Smooth muscle cell (in vitro differentiated cells): ENCODE measurements around the gene SCNN1G. TPM values are rescaled to one million over a fixed set of nuclear protein-coding genes. Genes with fewer than 3 reads are reported as not detected.

Source experiments
- DNase-seq: peaks from one replicate; lab custom pipeline; 2025; ENCODE audit not compliant: unreplicated experiment; lab: John Stamatoyannopoulos, UW
- H2AFZ ChIP-seq: fragments of 200-600 bp; sonication (generic); 2 replicates; pipeline ENCODE4 v1.6.0; 2016; ENCODE audit warnings: antibody characterized with exemption, low read depth, mild to moderate bottlenecking
- H3F3A ChIP-seq: fragments of 200-600 bp; sonication (generic); 2 replicates; pipeline ENCODE4 v1.6.0; 2017; ENCODE audit warnings: antibody characterized with exemption, low read depth
- H3K27ac ChIP-seq: fragments of 200-600 bp; sonication (generic); 2 replicates; pipeline ENCODE4 v1.5.1; 2016; ENCODE audit warnings: low read depth, mild to moderate bottlenecking
- H3K27me3 ChIP-seq: fragments of 200-600 bp; sonication (generic); 2 replicates; pipeline ENCODE4 v1.6.1; 2016; ENCODE audit warnings: low read depth, mild to moderate bottlenecking
- H3K36me3 ChIP-seq: fragments of 200-600 bp; sonication (generic); 2 replicates; pipeline ENCODE4 v1.5.1; 2016; ENCODE audit warnings: low read depth
- H3K4me1 ChIP-seq: fragments of 200-600 bp; sonication (generic); 2 replicates; pipeline ENCODE4 v1.5.1; 2016; ENCODE audit warnings: low read depth
- H3K4me2 ChIP-seq: fragments of 200-600 bp; sonication (generic); 2 replicates; pipeline ENCODE4 v1.6.0; 2016; ENCODE audit warnings: mild to moderate bottlenecking
- H3K4me3 ChIP-seq: fragments of 200-600 bp; sonication (generic); 2 replicates; pipeline ENCODE4 v1.5.1; 2016; ENCODE audit warnings: mild to moderate bottlenecking
- H3K79me2 ChIP-seq: fragments of 200-600 bp; sonication (generic); 2 replicates; pipeline ENCODE4 v1.6.0; 2016; ENCODE audit warnings: low read depth, mild to moderate bottlenecking
- H3K9ac ChIP-seq: fragments of 200-600 bp; sonication (generic); 2 replicates; pipeline ENCODE4 v1.6.0; 2016; ENCODE audit warnings: low read depth
- H3K9me3 ChIP-seq: fragments of 200-600 bp; sonication (generic); replicated peaks from 2 replicates; pipeline ENCODE4 v1.5.1; 2016; ENCODE audit warnings: low read depth
- H4K20me1 ChIP-seq: fragments of 200-600 bp; sonication (generic); 2 replicates; pipeline ENCODE4 v1.6.0; 2016; ENCODE audit warnings: low read depth
- WGBS: methylation state at CpG from one replicate; pipeline ENCODE4 v1.1.7; 2016; ENCODE audit warnings: low lambda C conversion rate; 5-methylcytosine and 5-hydroxymethylcytosine counted together
- polyA plus RNA-seq: library from polyadenylated mRNA; unstranded; fragments of >200 nt; fragmentation: Nextera tagmentation; extraction: Ambion mirVana; gene quantifications from 2 replicates; pipeline ENCODE4 v1.2.1, GENCODE V29; 2016
- total RNA-seq: library from RNA; depleted of rRNA; stranded (reverse); fragments of >200 nt; gene quantifications from 2 replicates; pipeline ENCODE4 v1.2.3, GENCODE V29; 2014
- TF ChIP-seq, protein P1 (sequence below): fragments of 200-600 bp; sonication (generic); IDR thresholded peaks from 2 replicates; pipeline ENCODE4 v1.5.1; 2017; ENCODE audit warnings: borderline replicate concordance, mild to moderate bottlenecking, antibody characterized with exemption; ENCODE audit not compliant: insufficient read depth, poor library complexity, severe bottlenecking

The SCNN1G gene
- total and polyA plus RNA-seq, 2 experiments from 2014 or later: not detected

DNA sequence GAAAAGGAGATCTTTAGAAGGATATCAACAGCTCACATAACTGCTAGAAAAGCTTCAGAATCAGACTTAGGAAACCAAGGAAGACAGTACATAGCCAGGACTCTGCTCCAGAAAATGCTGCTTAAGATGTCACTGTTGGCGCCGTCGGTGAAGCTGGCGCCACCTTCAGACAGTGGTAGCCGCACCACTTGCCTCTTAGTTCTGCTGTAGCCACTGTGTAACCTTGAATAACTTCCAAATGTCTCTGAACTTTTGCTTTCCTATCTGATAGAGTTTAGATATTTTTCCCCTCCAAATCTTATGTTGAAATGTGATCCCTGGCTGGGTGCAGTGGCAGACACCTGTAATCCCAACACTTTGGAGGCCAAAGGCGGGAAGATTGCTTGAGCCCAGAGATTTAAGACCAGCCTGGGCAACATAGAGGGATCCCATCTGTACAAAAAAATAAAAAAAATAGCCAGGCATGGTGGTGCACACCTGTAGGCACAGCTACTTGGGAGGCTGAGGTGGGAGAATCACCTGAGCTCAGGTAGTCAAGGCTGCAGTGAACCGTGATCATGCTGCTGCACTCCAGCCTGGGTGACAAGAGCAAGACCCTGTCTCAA, 27.0 kb upstream of the SCNN1G start:
- H3K9me3 ChIP-seq: no peaks in the 10 kb centered on the region
- no peaks in the 10 kb centered on the region for H3K79me2 ChIP-seq
- no peaks in the 10 kb centered on the region for H3K36me3 ChIP-seq
- H3K4me1 ChIP-seq: no peaks in the 10 kb centered on the region
- no peak overlapping the region for H3K4me3 ChIP-seq
- no peak overlapping the region for H3K9ac ChIP-seq
- no peak overlapping the region for H3K4me2 ChIP-seq
- H3F3A ChIP-seq: no peaks in the 10 kb centered on the region
- TF ChIP-seq, protein P1, sequence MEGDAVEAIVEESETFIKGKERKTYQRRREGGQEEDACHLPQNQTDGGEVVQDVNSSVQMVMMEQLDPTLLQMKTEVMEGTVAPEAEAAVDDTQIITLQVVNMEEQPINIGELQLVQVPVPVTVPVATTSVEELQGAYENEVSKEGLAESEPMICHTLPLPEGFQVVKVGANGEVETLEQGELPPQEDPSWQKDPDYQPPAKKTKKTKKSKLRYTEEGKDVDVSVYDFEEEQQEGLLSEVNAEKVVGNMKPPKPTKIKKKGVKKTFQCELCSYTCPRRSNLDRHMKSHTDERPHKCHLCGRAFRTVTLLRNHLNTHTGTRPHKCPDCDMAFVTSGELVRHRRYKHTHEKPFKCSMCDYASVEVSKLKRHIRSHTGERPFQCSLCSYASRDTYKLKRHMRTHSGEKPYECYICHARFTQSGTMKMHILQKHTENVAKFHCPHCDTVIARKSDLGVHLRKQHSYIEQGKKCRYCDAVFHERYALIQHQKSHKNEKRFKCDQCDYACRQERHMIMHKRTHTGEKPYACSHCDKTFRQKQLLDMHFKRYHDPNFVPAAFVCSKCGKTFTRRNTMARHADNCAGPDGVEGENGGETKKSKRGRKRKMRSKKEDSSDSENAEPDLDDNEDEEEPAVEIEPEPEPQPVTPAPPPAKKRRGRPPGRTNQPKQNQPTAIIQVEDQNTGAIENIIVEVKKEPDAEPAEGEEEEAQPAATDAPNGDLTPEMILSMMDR: no peak
- H3K27ac ChIP-seq: no peak overlapping the region
- H4K20me1 ChIP-seq: no peaks in the 10 kb centered on the region
- H2AFZ ChIP-seq: no peak overlapping the region
- H3K27me3 ChIP-seq: no peaks in the 10 kb centered on the region
- DNase-seq: no peak
- 37% methylated on average over 7 of the region's 7 CpGs for WGBS

DNA sequence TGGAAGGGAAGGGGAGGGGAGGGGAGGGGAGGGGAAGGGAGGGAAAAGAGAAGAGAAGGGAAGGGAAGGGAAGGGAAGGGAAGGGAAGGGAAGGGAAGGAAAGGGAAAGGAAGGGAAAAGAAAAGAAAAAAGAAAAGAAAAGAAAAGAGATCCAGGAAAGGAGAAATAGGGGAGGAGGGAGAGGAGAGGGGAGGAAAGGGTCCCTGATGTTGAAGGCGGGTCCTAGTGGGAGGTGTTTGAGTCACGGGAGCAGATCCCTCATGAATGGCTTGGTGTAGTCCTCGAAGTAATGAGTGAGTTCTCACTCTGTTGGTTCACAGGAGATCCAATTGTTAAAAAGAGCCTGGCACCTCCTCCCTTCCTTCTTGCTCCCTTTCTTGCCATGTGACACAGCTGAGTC, 26.4 kb upstream of the SCNN1G start:
- Histone ChIP-seq H3K9me3 (no peaks in the 10 kb centered on the region), H3K27me3 (no peaks in the 10 kb centered on the region), H3F3A (no peaks in the 10 kb centered on the region), H3K4me1 (no peaks in the 10 kb centered on the region), H2AFZ (no peak overlapping the region), H3K79me2 (no peaks in the 10 kb centered on the region), H3K4me2 (no peak overlapping the region), H3K27ac (no peak overlapping the region), H3K36me3 (no peaks in the 10 kb centered on the region), H4K20me1 (no peaks in the 10 kb centered on the region), H3K4me3 (no peak overlapping the region), H3K9ac (no peak overlapping the region)
- DNase-seq: no peak
- TF ChIP-seq, protein P1: no peak
- 93% methylated on average over 3 of the region's 3 CpGs for WGBS

DNA sequence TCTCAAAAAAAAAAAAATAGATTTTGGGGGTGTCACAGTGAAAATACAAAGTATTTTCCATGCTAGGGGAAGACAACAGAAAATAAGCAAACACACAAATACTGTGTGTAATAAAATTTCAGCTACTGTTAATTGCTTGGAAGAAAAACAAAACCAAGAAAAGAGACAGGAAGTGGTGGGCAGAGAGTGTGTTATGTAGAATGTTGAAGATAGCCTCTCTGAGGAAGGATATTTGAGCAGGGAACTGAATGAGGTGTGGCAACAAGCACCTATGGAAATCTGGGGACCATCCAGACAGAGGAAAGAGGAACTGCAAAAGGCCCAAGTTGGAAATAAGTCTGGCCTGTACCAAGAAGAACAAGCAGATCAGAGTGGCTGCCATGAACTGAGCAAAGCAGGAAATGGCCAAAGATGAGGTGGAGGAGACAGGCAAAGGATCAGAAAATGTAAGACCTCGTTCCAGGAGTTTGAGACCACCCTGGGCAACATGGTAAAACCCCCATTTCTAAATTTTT, 25.5 kb upstream of the SCNN1G start:
- no peaks in the 10 kb centered on the region for H3K27me3 ChIP-seq
- no peak overlapping the region for H3K27ac ChIP-seq
- DNase-seq: no peak
- no peaks in the 10 kb centered on the region for H3K36me3 ChIP-seq
- H3K9me3 ChIP-seq: no peaks in the 10 kb centered on the region
- TF ChIP-seq, protein P1: no peak
- no peaks in the 10 kb centered on the region for H3K4me1 ChIP-seq
- H3K4me2 ChIP-seq: no peak overlapping the region
- 80% methylated on average over 1 of the region's 1 CpG for WGBS
- H3F3A ChIP-seq: no peaks in the 10 kb centered on the region
- no peak overlapping the region for H2AFZ ChIP-seq
- no peak overlapping the region for H3K9ac ChIP-seq
- H3K79me2 ChIP-seq: no peaks in the 10 kb centered on the region
- no peaks in the 10 kb centered on the region for H4K20me1 ChIP-seq
- H3K4me3 ChIP-seq: no peak overlapping the region

DNA sequence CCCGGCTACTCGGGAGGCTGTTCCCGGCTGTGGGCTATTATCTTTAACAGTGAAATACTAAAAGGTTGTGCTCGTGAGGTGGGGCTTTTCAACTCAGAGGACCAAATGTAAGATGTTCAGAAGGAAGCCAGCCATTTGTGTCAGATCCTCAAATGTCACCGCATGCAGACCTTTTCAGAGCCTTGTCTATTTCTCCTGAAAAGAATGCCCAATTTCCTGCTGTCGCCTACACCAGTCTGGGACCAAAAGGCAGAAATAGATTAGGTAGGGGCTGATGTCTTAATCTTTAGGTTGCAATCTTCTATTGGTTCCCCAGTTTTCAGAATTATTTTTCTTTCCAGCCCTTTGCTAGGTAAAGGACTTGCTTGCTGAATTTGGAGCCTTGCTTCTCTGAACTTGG, 24.4 kb upstream of the SCNN1G start:
- Histone ChIP-seq H4K20me1 (no peaks in the 10 kb centered on the region), H3K27ac (no peak overlapping the region), H3K79me2 (no peaks in the 10 kb centered on the region), H3K9ac (no peak overlapping the region), H3K4me2 (no peak overlapping the region), H3K27me3 (no peaks in the 10 kb centered on the region), H3K4me3 (no peak overlapping the region), H3K36me3 (no peaks in the 10 kb centered on the region), H3F3A (no peaks in the 10 kb centered on the region), H3K9me3 (no peaks in the 10 kb centered on the region), H2AFZ (no peak overlapping the region), H3K4me1 (no peaks in the 10 kb centered on the region)
- DNase-seq: no peak
- WGBS: 93% methylated on average over 6 of the region's 6 CpGs
- TF ChIP-seq, protein P1: no peak
